GM12891 (cell line): Measurements from ENCODE around the gene CBY2.

Experiments
- POLR2A ChIP-seq: IDR thresholded peaks from 2 replicates; pipeline ENCODE4 v1.6.1; 2011; ENCODE audit warnings: low read depth, low read length, control low read depth
- POLR2AphosphoS5 ChIP-seq: IDR thresholded peaks from 2 replicates; pipeline ENCODE4 v1.6.1; 2011; ENCODE audit warnings: low read depth, low read length, control low read depth
- POU2F2 ChIP-seq: IDR thresholded peaks from 2 replicates; pipeline ENCODE4 v1.6.1; 2011; ENCODE audit warnings: low read depth, mild to moderate bottlenecking, control low read depth, low read length, moderate library complexity
- SPI1 ChIP-seq: IDR thresholded peaks from 2 replicates; pipeline ENCODE4 v1.6.1; 2011; ENCODE audit warnings: low read depth, low read length, control low read depth
- TAF1 ChIP-seq: IDR thresholded peaks from 2 replicates; pipeline ENCODE4 v1.6.1; 2011; ENCODE audit warnings: low read depth, low read length, control low read depth

GRCh38 chr13:45715351-45715750 lies 13.2 kb downstream of the CBY2 start:
- TF ChIP-seq TAF1 (no peak), POLR2AphosphoS5 (no peak), POU2F2 (no peak), POLR2A (no peak), SPI1 (no peak)
